HepG2 (cell line): ENCODE measurements around the gene BCAR3. TPM values are rescaled to one million over a fixed set of nuclear protein-coding genes. Genes with fewer than 3 reads are reported as not detected.
A peak's percentile ranks its signal among the peaks of the same experiment; 100 is the strongest.

Source experiments
- ATAC-seq: fragments of 200-7000 bp; cut with Tn5 transposase; 3 replicates; pipeline ENCODE4 v1.9.1; 2020; ENCODE audit warnings: mild to moderate bottlenecking, moderate library complexity
- BruUV-seq: library from RNA; stranded (reverse); fragments of 400-500 nt; replicated peaks from 2 replicates; lab custom pipeline; 2021; lab: Mats Ljungman, UMichigan
- CTCF ChIA-PET: fragments of 300-600 bp; formaldehyde crosslinking; extraction: SDS; loops from one replicate; lab custom pipeline; 2021; ENCODE audit warnings: low total read pairs, inconsistent platforms, low intra/inter-chr PET ratio; lab: Yijun Ruan, JAX
- POLR2A ChIA-PET: fragments of 350-600 bp; sonication (Branson Sonifier 250); formaldehyde crosslinking; loops from one replicate; lab custom pipeline; 2020; ENCODE audit warnings: antibody characterized with exemption, inconsistent platforms; lab: Yijun Ruan, JAX
- DNase-seq: peaks from one replicate; pipeline ENCODE4 v3.0.0-alpha.2; 2015; ENCODE audit warnings: low spot score
- FAIRE-seq: peaks from 3 replicates; lab custom pipeline; 2011; peaks lifted over from hg19 to GRCh38; lab: Jason Lieb, UNC
- H2AFZ ChIP-seq: one replicate; pipeline ENCODE4 v1.6.1; 2011; ENCODE audit warnings: low read length, inconsistent platforms
- H3K27ac ChIP-seq: fragments of 300-600 bp; 3 replicates; pipeline ENCODE4 v1.8.0; 2011; ENCODE audit warnings: mixed run types, mild to moderate bottlenecking, mixed read lengths, low read length, inconsistent platforms; ENCODE audit not compliant: insufficient read depth; ENCODE audit errors: extremely low read length
- H3K27me3 ChIP-seq, 2 experiments: fragments of 200-600 bp in 1 of 2; 2 replicates in 1 of 2; 3 replicates in 1 of 2; pipeline versions ENCODE4 v1.6.0 to v1.8.0; 2011; ENCODE audit warnings: low read length in 2 of 2, mild to moderate bottlenecking in 2 of 2, moderate library complexity in 2 of 2, inconsistent platforms in 1 of 2; ENCODE audit not compliant: insufficient read depth in 2 of 2, control insufficient read depth in 1 of 2
- H3K36me3 ChIP-seq, 2 experiments: fragments of 200-600 bp in 1 of 2; replicated peaks in 1 of 2; 2 replicates in 1 of 2; 3 replicates in 1 of 2; pipeline versions ENCODE4 v1.5.1 to v1.8.0; 2011; ENCODE audit warnings: low read length in 2 of 2, inconsistent platforms in 1 of 2; ENCODE audit not compliant: insufficient read depth in 2 of 2, control insufficient read depth in 1 of 2
- H3K4me1 ChIP-seq: 2 replicates; pipeline ENCODE4 v1.5.1; 2012; ENCODE audit warnings: low read length, inconsistent platforms; ENCODE audit not compliant: insufficient read depth
- H3K4me2 ChIP-seq: 2 replicates; pipeline ENCODE4 v1.6.0; 2011; ENCODE audit warnings: low read depth, low read length, inconsistent platforms
- H3K4me3 ChIP-seq, 3 experiments: fragments of 200-600 bp in 1 of 3; sonication (generic), shearing (Covaris generic) in 1 of 3; replicated peaks in 1 of 3; 2 replicates each; pipeline ENCODE4 v1.5.1; 2011 to 2016; ENCODE audit warnings: low read length in 3 of 3, inconsistent platforms in 2 of 3, low read depth in 2 of 3, mild to moderate bottlenecking in 2 of 3, control low read depth in 1 of 3, mixed read lengths in 1 of 3; ENCODE audit not compliant: insufficient read depth in 1 of 3
- H3K79me2 ChIP-seq: one replicate; pipeline ENCODE4 v1.6.1; 2011; ENCODE audit warnings: low read length, inconsistent platforms; ENCODE audit not compliant: insufficient read depth
- H3K9ac ChIP-seq: 2 replicates; pipeline ENCODE4 v1.6.0; 2011; ENCODE audit warnings: mild to moderate bottlenecking, low read depth, low read length, inconsistent platforms; ENCODE audit not compliant: insufficient read depth
- H3K9me3 ChIP-seq: 2 replicates; pipeline ENCODE4 v1.5.1; 2012; ENCODE audit warnings: mild to moderate bottlenecking, low read length
- H4K20me1 ChIP-seq: 2 replicates; pipeline ENCODE4 v1.6.0; 2011; ENCODE audit warnings: inconsistent platforms, mild to moderate bottlenecking, low read length, moderate library complexity; ENCODE audit not compliant: insufficient read depth
- ATF3 ChIP-seq: sonication (generic); formaldehyde crosslinking; IDR thresholded peaks from 2 replicates; pipeline ENCODE4 v1.4.0; 2020; ENCODE audit warnings: missing genetic modification reagents
- CEBPB ChIP-seq: IDR thresholded peaks from 2 replicates; pipeline ENCODE4 v1.6.1; 2011; ENCODE audit warnings: low read depth, low read length, improper control_type of control experiment, borderline replicate concordance
- FOSL1 ChIP-seq: sonication (generic); formaldehyde crosslinking; IDR thresholded peaks from 2 replicates; pipeline ENCODE4 v1.9.0; 2021; ENCODE audit warnings: missing genetic modification reagents, borderline replicate concordance
- FOSL2 ChIP-seq: sonication (generic); formaldehyde crosslinking; IDR thresholded peaks from 2 replicates; pipeline ENCODE4 v1.4.0; 2020; ENCODE audit warnings: missing genetic modification reagents
- HMG20A ChIP-seq: IDR thresholded peaks from 2 replicates; pipeline ENCODE4 v1.6.1; 2016; ENCODE audit warnings: borderline replicate concordance
- HNRNPH1 ChIP-seq: fragments of 200-400 bp; formaldehyde crosslinking; optimal IDR thresholded peaks from 2 replicates; pipeline ENCODE3; 2017; ENCODE audit warnings: mild to moderate bottlenecking, low read depth, low read length
- MAFF ChIP-seq: IDR thresholded peaks from 2 replicates; pipeline ENCODE4 v1.6.1; 2011; ENCODE audit warnings: low read depth, low read length, improper control_type of control experiment
- MAFK ChIP-seq, 2 experiments: IDR thresholded peaks in 1 of 2; conservative IDR thresholded peaks in 1 of 2; 2 replicates each; pipeline ENCODE4 v1.6.1; 2011; ENCODE audit warnings: improper control_type of control experiment in 2 of 2, low read length in 2 of 2
- ZBTB21 ChIP-seq: sonication (generic); formaldehyde crosslinking; IDR thresholded peaks from 2 replicates; pipeline ENCODE4 v1.4.0; 2020; ENCODE audit warnings: missing genetic modification reagents
- ZNF12 ChIP-seq: sonication (generic); formaldehyde crosslinking; IDR thresholded peaks from 2 replicates; pipeline ENCODE4 v1.5.0; 2020; ENCODE audit warnings: missing genetic modification reagents
- ZNF333 ChIP-seq: sonication (generic); formaldehyde crosslinking; IDR thresholded peaks from 2 replicates; pipeline ENCODE4 v1.4.0; 2020; ENCODE audit warnings: mild to moderate bottlenecking, missing genetic modification reagents, borderline replicate concordance
- ZNF615 ChIP-seq: sonication (generic); formaldehyde crosslinking; IDR thresholded peaks from 2 replicates; pipeline ENCODE4 v1.5.0; 2020; ENCODE audit warnings: mild to moderate bottlenecking, missing genetic modification reagents, borderline replicate concordance
- WGBS: methylation state at CpG from one replicate; pipeline ENCODE4 v1.1.6; 2017; ENCODE audit warnings: low lambda C conversion rate; 5-methylcytosine and 5-hydroxymethylcytosine counted together
- in situ Hi-C: cut with HindIII; loops from 2 replicates; pipeline ENCODE4 v1.10.0; 2017; ENCODE audit warnings: low pct_unique_long_range_greater_than_20kb; ENCODE audit not compliant: extremely low pct_ligation_motif_present
- intact Hi-C: fragments of 100-400 bp; cut with micrococcal nuclease; formaldehyde crosslinking; loops from one replicate; pipeline ENCODE4 v1.10.0; 2022; ENCODE audit not compliant: unreplicated experiment
- polyA plus RNA-seq, 8 experiments: library from polyadenylated mRNA; depleted of rRNA in 3 of 8; stranded (reverse) in 7 of 8; unstranded in 1 of 8; fragments of >200 nt; fragmentation: Illumina TruSeq in 4 of 8; extraction: Trizol in 4 of 8; gene quantifications; 2 replicates each; pipeline versions ENCODE4 v1.2.1 to v1.2.3, GENCODE V29; 2011 to 2016; ENCODE audit warnings: low read depth in 4 of 8, missing spikeins in 1 of 8, mixed read lengths in 1 of 8; ENCODE audit not compliant: insufficient read depth in 1 of 8
- total RNA-seq, 5 experiments: library from RNA; depleted of rRNA; stranded (reverse); fragments of >200 nt; fragmentation: Illumina TruSeq; extraction: Trizol; gene quantifications; 2 replicates each; pipeline ENCODE4 v1.2.3, GENCODE V29; 2016; ENCODE audit warnings: low read depth in 1 of 5
- TF ChIP-seq, protein P1 (sequence below): sonication (generic); formaldehyde crosslinking; IDR thresholded peaks from 2 replicates; pipeline ENCODE4 v1.4.0; 2020; ENCODE audit warnings: mild to moderate bottlenecking, missing genetic modification reagents, borderline replicate concordance

Gene BCAR3
- total and polyA plus RNA-seq, 2 of the 13 experiments (the other 11 are each of a cell fraction or from before 2014, with no cell fraction given): 3.6 to 4.8 TPM

- Histone ChIP-seq H3K36me3 (no peaks in the 10 kb centered on the region), H3K4me3 (no peak overlapping the region), H3K9ac (no peak overlapping the region), H2AFZ (no peak overlapping the region), H3K4me2 (no peak overlapping the region), H3K27me3 (peaks cover 0 to 12% of the 10 kb centered on the region in 2 experiments; a peak in 2 of 5 replicates), H3K9me3 (no peaks in the 10 kb centered on the region), H3K4me1 (peaks cover 29% of the 10 kb centered on the region), H3K79me2 (no peaks in the 10 kb centered on the region), H3K27ac (no peak overlapping the region), H4K20me1 (no peaks in the 10 kb centered on the region)
- in situ Hi-C loops (no loop called here), intact Hi-C loops (no loop called here)
- ATAC-seq (no peak), FAIRE-seq (no peak), DNase-seq (no peak)
- ChIA-PET POLR2A (no interaction called here), CTCF (no interaction called here)
- TF ChIP-seq ZNF615 (CRISPR knock-in tag) (no peak), CEBPB (peak; percentile 49)
- WGBS: 54% methylated on average over 7 of the region's 7 CpGs
- BruUV-seq: no TSS peak
Measured at GRCh38 chr1:93717640-93718039, 36.0 kb upstream of the BCAR3 start.

- Histone ChIP-seq H3K4me2 (no peak overlapping the region), H3K79me2 (no peaks in the 10 kb centered on the region), H3K4me1 (peaks cover 23% of the 10 kb centered on the region), H3K27me3 (peaks cover 0 to 12% of the 10 kb centered on the region in 2 experiments; a peak in 2 of 5 replicates), H4K20me1 (no peaks in the 10 kb centered on the region), H3K9me3 (no peaks in the 10 kb centered on the region), H3K4me3 (no peak overlapping the region), H3K36me3 (no peaks in the 10 kb centered on the region), H3K9ac (no peak overlapping the region), H2AFZ (no peak overlapping the region), H3K27ac (no peak overlapping the region)
- intact Hi-C loops (no loop called here), in situ Hi-C loops (no loop called here)
- DNase-seq (no peak), ATAC-seq (peak; percentile 33; the same call in 1 of the 3 replicates), FAIRE-seq (no peak)
- no TSS peak for BruUV-seq
- WGBS: 86% methylated on average over 2 of the region's 2 CpGs
- TF ChIP-seq ATF3 (CRISPR knock-in tag) (peak; percentile 49; the same call in 1 of the 2 replicates), MAFK (conservative IDR thresholded peaks at IDR 0.05 in 1 of 2, IDR thresholded peaks at IDR 0.05 in 1 of 2; ENCODE audit: low read length in 2 of 2) (peak; percentile 56 to 68), ZNF333 (CRISPR knock-in tag) (peak; percentile 99), FOSL2 (CRISPR knock-in tag) (peak; percentile 86), HMG20A (CRISPR knock-in tag) (no peak), ZBTB21 (CRISPR knock-in tag) (no peak), MAFF (peak; percentile 52), HNRNPH1 (no peak), ZNF12 (CRISPR knock-in tag) (peak; percentile 54; the same call in 1 of the 2 replicates), FOSL1 (CRISPR knock-in tag) (peak; percentile 52)
- TF ChIP-seq, protein P1, sequence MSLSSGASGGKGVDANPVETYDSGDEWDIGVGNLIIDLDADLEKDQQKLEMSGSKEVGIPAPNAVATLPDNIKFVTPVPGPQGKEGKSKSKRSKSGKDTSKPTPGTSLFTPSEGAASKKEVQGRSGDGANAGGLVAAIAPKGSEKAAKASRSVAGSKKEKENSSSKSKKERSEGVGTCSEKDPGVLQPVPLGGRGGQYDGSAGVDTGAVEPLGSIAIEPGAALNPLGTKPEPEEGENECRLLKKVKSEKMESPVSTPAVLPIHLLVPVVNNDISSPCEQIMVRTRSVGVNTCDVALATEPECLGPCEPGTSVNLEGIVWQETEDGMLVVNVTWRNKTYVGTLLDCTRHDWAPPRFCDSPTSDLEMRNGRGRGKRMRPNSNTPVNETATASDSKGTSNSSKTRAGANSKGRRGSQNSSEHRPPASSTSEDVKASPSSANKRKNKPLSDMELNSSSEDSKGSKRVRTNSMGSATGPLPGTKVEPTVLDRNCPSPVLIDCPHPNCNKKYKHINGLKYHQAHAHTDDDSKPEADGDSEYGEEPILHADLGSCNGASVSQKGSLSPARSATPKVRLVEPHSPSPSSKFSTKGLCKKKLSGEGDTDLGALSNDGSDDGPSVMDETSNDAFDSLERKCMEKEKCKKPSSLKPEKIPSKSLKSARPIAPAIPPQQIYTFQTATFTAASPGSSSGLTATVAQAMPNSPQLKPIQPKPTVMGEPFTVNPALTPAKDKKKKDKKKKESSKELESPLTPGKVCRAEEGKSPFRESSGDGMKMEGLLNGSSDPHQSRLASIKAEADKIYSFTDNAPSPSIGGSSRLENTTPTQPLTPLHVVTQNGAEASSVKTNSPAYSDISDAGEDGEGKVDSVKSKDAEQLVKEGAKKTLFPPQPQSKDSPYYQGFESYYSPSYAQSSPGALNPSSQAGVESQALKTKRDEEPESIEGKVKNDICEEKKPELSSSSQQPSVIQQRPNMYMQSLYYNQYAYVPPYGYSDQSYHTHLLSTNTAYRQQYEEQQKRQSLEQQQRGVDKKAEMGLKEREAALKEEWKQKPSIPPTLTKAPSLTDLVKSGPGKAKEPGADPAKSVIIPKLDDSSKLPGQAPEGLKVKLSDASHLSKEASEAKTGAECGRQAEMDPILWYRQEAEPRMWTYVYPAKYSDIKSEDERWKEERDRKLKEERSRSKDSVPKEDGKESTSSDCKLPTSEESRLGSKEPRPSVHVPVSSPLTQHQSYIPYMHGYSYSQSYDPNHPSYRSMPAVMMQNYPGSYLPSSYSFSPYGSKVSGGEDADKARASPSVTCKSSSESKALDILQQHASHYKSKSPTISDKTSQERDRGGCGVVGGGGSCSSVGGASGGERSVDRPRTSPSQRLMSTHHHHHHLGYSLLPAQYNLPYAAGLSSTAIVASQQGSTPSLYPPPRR (CRISPR knock-in tag): no peak
- POLR2A ChIA-PET: no interaction called here
- CTCF ChIA-PET: no interaction called here
Measured at GRCh38 chr1:93716941-93717368, 35.3 kb upstream of the BCAR3 start.
